HepG2 (cell line): ENCODE data around the gene PLD1. TPM values are rescaled to one million over a fixed set of nuclear protein-coding genes. Genes with fewer than 3 reads are reported as not detected.

Experiments used
- HNF4A ChIP-seq: sonication (generic); formaldehyde crosslinking; IDR thresholded peaks from 2 replicates; pipeline ENCODE4 v1.4.0; 2020; ENCODE audit warnings: missing genetic modification reagents
- JUN ChIP-seq: sonication (generic); formaldehyde crosslinking; IDR thresholded peaks from 2 replicates; pipeline ENCODE4 v1.4.0; 2020; ENCODE audit warnings: mild to moderate bottlenecking, missing genetic modification reagents
- NCOA2 ChIP-seq: sonication (generic); formaldehyde crosslinking; IDR thresholded peaks from 2 replicates; pipeline ENCODE4 v1.8.0; 2022; ENCODE audit warnings: inconsistent platforms
- NFYC ChIP-seq: IDR thresholded peaks from 2 replicates; pipeline ENCODE4 v1.6.1; 2016; ENCODE audit warnings: missing genetic modification reagents, missing compliant biosample characterization
- RARA ChIP-seq: IDR thresholded peaks from 2 replicates; pipeline ENCODE4 v1.6.1; 2016; ENCODE audit warnings: missing genetic modification reagents, missing compliant biosample characterization
- RELA ChIP-seq: sonication (generic); formaldehyde crosslinking; IDR thresholded peaks from 2 replicates; pipeline ENCODE4 v1.4.0; 2020; ENCODE audit warnings: missing genetic modification reagents
- SALL2 ChIP-seq: sonication (generic); formaldehyde crosslinking; IDR thresholded peaks from 2 replicates; pipeline ENCODE4 v1.8.1; 2023; ENCODE audit warnings: mild to moderate bottlenecking, missing genetic modification reagents, inconsistent platforms
- SP5 ChIP-seq: IDR thresholded peaks from 2 replicates; pipeline ENCODE4 v1.6.1; 2016; ENCODE audit warnings: low read depth, borderline replicate concordance
- ZNF230 ChIP-seq: sonication (generic); formaldehyde crosslinking; IDR thresholded peaks from 2 replicates; pipeline ENCODE4 v1.4.0; 2020; ENCODE audit warnings: mild to moderate bottlenecking, missing genetic modification reagents
- ZNF432 ChIP-seq: sonication (generic); formaldehyde crosslinking; IDR thresholded peaks from 2 replicates; pipeline ENCODE4 v1.5.0; 2020; ENCODE audit warnings: missing genetic modification reagents, mild to moderate bottlenecking, borderline replicate concordance
- ZNF772 ChIP-seq: sonication (generic); formaldehyde crosslinking; IDR thresholded peaks from 2 replicates; pipeline ENCODE4 v1.5.0; 2020; ENCODE audit warnings: mild to moderate bottlenecking, missing genetic modification reagents
- ZNF775 ChIP-seq: sonication (generic); formaldehyde crosslinking; IDR thresholded peaks from 2 replicates; pipeline ENCODE4 v1.4.0; 2020; ENCODE audit warnings: missing genetic modification reagents, mild to moderate bottlenecking, moderate library complexity, borderline replicate concordance
- polyA plus RNA-seq, 8 experiments: library from polyadenylated mRNA; depleted of rRNA in 3 of 8; stranded (reverse) in 7 of 8; unstranded in 1 of 8; fragments of >200 nt; fragmentation: Illumina TruSeq in 4 of 8; extraction: Trizol in 4 of 8; gene quantifications; 2 replicates each; pipeline versions ENCODE4 v1.2.1 to v1.2.3, GENCODE V29; 2011 to 2016; ENCODE audit warnings: low read depth in 4 of 8, missing spikeins in 1 of 8, mixed read lengths in 1 of 8; ENCODE audit not compliant: insufficient read depth in 1 of 8
- total RNA-seq, 5 experiments: library from RNA; depleted of rRNA; stranded (reverse); fragments of >200 nt; fragmentation: Illumina TruSeq; extraction: Trizol; gene quantifications; 2 replicates each; pipeline ENCODE4 v1.2.3, GENCODE V29; 2016; ENCODE audit warnings: low read depth in 1 of 5
- TF ChIP-seq, protein P1 (sequence below): sonication (generic); formaldehyde crosslinking; IDR thresholded peaks from 2 replicates; pipeline ENCODE4 v1.9.0; 2021; ENCODE audit warnings: mild to moderate bottlenecking, missing genetic modification reagents
- TF ChIP-seq, protein P2 (sequence below): IDR thresholded peaks from 2 replicates; pipeline ENCODE4 v1.6.1; 2016; ENCODE audit warnings: mild to moderate bottlenecking
- TF ChIP-seq, protein P3 (sequence below): sonication (generic); formaldehyde crosslinking; IDR thresholded peaks from 2 replicates; pipeline ENCODE4 v1.8.0; 2022; ENCODE audit warnings: missing genetic modification reagents, mild to moderate bottlenecking, moderate library complexity, borderline replicate concordance

The PLD1 gene
- total and polyA plus RNA-seq, 2 of the 13 experiments (the other 11 are each of a cell fraction or from before 2014, with no cell fraction given) = 27.1 to 59.4 TPM

- TF ChIP-seq, protein P1, sequence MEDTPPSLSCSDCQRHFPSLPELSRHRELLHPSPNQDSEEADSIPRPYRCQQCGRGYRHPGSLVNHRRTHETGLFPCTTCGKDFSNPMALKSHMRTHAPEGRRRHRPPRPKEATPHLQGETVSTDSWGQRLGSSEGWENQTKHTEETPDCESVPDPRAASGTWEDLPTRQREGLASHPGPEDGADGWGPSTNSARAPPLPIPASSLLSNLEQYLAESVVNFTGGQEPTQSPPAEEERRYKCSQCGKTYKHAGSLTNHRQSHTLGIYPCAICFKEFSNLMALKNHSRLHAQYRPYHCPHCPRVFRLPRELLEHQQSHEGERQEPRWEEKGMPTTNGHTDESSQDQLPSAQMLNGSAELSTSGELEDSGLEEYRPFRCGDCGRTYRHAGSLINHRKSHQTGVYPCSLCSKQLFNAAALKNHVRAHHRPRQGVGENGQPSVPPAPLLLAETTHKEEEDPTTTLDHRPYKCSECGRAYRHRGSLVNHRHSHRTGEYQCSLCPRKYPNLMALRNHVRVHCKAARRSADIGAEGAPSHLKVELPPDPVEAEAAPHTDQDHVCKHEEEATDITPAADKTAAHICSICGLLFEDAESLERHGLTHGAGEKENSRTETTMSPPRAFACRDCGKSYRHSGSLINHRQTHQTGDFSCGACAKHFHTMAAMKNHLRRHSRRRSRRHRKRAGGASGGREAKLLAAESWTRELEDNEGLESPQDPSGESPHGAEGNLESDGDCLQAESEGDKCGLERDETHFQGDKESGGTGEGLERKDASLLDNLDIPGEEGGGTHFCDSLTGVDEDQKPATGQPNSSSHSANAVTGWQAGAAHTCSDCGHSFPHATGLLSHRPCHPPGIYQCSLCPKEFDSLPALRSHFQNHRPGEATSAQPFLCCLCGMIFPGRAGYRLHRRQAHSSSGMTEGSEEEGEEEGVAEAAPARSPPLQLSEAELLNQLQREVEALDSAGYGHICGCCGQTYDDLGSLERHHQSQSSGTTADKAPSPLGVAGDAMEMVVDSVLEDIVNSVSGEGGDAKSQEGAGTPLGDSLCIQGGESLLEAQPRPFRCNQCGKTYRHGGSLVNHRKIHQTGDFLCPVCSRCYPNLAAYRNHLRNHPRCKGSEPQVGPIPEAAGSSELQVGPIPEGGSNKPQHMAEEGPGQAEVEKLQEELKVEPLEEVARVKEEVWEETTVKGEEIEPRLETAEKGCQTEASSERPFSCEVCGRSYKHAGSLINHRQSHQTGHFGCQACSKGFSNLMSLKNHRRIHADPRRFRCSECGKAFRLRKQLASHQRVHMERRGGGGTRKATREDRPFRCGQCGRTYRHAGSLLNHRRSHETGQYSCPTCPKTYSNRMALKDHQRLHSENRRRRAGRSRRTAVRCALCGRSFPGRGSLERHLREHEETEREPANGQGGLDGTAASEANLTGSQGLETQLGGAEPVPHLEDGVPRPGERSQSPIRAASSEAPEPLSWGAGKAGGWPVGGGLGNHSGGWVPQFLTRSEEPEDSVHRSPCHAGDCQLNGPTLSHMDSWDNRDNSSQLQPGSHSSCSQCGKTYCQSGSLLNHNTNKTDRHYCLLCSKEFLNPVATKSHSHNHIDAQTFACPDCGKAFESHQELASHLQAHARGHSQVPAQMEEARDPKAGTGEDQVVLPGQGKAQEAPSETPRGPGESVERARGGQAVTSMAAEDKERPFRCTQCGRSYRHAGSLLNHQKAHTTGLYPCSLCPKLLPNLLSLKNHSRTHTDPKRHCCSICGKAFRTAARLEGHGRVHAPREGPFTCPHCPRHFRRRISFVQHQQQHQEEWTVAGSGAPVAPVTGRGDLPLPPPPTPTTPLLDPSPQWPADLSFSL = no peak
- TF ChIP-seq, protein P2, sequence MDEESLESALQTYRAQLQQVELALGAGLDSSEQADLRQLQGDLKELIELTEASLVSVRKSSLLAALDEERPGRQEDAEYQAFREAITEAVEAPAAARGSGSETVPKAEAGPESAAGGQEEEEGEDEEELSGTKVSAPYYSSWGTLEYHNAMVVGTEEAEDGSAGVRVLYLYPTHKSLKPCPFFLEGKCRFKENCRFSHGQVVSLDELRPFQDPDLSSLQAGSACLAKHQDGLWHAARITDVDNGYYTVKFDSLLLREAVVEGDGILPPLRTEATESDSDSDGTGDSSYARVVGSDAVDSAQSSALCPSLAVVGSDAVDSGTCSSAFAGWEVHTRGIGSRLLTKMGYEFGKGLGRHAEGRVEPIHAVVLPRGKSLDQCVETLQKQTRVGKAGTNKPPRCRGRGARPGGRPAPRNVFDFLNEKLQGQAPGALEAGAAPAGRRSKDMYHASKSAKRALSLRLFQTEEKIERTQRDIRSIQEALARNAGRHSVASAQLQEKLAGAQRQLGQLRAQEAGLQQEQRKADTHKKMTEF (CRISPR knock-in tag) = peak; percentile 57
- TF ChIP-seq ZNF432 (CRISPR knock-in tag) (no peak), RELA (CRISPR knock-in tag) (no peak), ZNF775 (CRISPR knock-in tag) (0 out of 2 replicates have a peak, but pooled peaks have one; percentile 55), RARA (CRISPR knock-in tag) (peak; percentile 58), NFYC (CRISPR knock-in tag) (peak; percentile 54), JUN (CRISPR knock-in tag) (no peak), NCOA2 (CRISPR knock-in tag) (peak; percentile 80), ZNF230 (CRISPR knock-in tag) (no peak; the same call in 1 of the 2 replicates), SALL2 (CRISPR knock-in tag) (no peak), HNF4A (CRISPR knock-in tag) (peak; percentile 79), SP5 (CRISPR knock-in tag) (0 out of 2 replicates have a peak, but pooled peaks have one; percentile 35), ZNF772 (no peak)
- TF ChIP-seq, protein P3, sequence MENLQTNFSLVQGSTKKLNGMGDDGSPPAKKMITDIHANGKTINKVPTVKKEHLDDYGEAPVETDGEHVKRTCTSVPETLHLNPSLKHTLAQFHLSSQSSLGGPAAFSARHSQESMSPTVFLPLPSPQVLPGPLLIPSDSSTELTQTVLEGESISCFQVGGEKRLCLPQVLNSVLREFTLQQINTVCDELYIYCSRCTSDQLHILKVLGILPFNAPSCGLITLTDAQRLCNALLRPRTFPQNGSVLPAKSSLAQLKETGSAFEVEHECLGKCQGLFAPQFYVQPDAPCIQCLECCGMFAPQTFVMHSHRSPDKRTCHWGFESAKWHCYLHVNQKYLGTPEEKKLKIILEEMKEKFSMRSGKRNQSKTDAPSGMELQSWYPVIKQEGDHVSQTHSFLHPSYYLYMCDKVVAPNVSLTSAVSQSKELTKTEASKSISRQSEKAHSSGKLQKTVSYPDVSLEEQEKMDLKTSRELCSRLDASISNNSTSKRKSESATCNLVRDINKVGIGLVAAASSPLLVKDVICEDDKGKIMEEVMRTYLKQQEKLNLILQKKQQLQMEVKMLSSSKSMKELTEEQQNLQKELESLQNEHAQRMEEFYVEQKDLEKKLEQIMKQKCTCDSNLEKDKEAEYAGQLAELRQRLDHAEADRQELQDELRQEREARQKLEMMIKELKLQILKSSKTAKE (CRISPR knock-in tag) = 0 out of 2 replicates have a peak, but pooled peaks have one; percentile 66
Measured at GRCh38 chr3:171838218-171838720, 28.0 kb upstream of the PLD1 start (continued).
